Measurements from ENCODE around the gene NRCAM.

Gene NRCAM

DNA sequence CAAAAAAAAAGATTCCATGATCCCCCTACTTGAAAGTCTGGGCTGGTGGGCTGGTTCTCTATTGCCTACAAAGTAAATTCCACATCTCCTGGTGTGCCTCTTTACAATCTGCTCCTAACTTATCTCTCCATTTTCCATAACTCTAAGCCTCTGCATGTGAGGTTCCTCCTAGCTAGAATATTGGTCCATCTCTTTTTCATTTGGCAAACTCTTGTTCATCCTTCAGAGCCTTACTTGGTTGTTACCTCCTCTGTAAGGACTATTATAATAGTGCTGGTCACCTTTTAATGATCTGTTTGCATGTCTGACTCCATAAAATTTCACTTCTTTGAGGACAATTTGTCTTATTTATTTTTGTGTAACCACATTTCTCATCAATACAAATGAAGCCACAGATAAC lies 1.6 kb upstream of the NRCAM start:
- DNase-seq, result no peak

DNA sequence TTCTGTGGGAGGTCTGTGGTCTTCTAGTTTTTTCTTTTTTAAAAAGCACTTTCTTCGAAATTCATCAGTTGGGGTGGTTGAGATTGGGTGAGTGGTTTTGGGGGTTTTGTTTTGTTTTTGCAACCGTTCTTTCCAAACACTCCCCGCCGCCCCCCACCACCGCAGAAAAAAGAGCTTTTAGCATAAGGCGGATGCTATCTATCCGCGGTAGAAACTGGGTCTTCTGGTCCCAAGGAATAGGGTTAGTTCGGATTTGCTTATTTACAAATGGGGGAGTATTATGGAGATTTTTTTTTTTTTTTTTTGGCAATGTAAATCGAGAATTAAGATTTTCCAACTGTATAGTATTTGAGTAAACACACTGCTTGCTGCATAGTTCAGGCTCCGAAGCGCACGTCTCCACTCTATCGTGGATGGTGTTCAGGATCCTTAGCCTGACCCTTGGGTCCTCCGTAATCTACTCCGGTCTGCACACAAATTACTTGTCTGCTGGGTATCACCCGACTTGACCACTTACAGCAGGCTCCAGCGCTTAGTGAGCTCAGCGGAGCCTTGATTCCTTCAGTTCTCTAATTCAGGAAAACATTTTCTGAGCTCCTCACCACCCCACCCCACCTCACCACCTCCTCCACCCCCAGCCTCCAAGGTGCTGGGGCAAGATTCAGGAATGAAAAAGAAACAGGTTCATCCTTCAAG lies 757 bp upstream of the NRCAM start:
- DNase-seq, result no peak

- no peak for DNase-seq
Observed at GRCh38 chr7:108455551-108455997, 662 bp downstream of the NRCAM start.

DNA sequence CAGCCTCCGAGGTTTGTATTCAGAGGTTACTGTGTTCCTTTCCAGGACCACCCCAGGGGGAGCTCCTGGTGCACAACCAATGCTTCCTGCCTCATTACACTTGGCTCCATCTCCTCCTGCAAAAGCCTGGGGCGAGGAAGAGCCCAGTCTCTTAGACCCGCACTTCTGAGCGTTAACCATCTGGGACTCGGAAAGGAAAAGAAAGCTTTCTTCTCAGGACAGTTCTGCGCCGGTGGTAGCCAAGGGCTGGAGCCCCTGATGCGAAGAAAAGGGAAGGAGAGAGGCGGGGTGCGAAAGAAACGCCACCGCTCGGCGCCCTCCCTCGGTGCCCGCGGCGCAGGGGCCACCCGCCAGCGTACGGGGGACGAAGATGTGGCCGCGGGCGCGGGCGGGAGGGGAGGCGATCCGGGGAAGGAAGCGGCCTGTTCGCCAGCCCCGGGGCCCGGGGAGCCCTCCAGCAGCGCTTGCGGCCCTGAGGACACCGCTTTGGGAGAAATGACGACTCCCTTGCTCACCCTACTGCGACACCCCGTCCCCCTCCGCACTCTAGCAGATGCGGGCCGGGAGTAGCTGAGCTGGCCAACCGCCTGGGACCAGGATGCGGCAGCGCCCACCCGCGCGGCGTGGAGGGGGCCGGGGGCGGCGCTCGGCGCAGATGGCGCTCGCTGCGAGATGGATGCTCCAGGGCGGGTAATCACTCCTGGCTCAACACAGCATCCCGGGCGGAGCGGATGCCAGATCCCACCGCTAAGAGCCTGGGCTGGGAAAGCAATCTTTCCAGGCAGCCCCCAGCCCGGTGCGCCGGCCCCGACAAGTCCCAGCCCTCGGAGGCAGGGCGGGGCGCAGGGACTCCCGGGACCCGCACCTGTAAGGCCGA lies 1.3 kb downstream of the NRCAM start:
- no peak for DNase-seq

DNA sequence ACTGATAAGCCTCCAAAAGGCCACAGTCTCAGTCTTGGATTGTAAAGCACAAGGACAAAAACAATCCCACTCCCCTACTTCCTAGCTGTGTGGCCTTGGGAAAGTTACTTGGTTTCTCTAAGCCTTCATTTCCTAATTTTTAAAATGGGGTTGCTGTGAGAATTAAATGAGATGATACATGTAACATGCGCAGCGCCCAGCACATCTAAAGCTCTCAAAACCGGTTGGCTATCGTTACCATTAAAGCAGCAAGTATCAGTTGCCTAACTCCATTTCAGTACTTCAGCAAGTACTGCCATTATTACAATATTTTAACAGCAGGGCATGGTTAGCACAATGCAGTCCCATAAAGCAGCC lies 1.9 kb downstream of the NRCAM start:
- no peak for DNase-seq

- no peak for DNase-seq
Observed at GRCh38 chr7:108453320-108453719, 2.9 kb downstream of the NRCAM start.

DNA sequence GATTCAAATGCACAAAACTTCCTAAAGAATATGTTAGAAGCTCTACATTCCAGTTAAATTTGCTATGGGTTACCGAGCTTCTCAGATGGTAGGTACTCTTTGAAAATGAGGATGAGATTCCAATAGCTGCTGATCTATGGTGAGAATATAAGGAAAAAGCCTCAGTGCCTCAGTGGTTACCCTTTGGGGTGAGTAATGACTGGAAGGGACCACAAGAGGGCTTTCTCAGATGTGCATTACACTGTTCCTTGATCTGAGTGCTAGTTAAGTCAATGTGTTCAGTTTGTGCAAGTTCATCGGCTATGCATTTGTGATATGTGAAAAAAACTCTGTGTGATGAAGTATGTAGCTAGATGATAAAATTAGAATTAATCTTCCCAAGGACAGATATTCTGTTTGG lies 3.5 kb downstream of the NRCAM start:
- no peak for DNase-seq

DNA sequence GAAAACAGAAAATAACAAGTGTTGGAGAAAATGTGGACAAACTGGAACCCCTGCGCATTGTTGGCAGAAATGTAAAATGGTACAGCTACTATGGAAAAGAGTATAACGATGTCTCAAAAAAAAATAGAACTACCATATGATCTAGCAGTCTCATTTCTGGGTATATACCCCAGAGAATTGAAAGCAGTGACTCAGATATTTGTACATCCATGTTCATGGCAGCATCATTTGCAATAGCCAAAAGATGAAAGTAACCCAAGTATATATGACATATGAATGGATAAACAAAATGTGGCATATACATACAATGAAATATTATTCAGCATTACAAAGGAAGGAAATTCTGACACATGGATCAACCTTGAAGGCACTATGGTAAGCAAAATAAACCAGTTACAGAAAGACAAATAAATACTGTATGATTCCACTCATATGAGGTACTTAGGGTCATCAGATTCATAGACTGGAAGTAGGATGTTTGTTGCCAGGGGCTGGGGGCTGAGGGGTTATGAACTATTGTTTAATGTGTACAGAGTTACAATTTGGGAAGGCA lies 4.9 kb downstream of the NRCAM start:
- no peak for DNase-seq

DNA sequence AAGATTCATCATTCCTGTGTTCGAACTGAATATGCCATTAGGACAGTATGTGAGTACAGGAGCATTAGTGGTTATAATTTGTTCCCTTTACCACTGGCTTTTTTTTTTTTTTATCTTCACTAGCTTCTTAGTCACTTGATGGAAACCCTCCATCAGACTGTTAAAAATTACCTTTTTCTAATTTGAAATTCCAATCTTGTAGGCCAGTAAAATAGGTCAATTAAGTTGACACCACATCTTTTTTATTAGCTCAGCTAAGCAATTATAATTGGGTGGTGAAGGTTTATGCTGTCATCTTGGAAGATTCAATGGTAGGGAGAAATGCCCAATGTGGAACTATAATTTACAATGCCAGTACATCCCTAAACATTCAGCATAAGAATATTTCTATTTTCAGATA lies 6.1 kb downstream of the NRCAM start:
- DNase-seq, result no peak

DNA sequence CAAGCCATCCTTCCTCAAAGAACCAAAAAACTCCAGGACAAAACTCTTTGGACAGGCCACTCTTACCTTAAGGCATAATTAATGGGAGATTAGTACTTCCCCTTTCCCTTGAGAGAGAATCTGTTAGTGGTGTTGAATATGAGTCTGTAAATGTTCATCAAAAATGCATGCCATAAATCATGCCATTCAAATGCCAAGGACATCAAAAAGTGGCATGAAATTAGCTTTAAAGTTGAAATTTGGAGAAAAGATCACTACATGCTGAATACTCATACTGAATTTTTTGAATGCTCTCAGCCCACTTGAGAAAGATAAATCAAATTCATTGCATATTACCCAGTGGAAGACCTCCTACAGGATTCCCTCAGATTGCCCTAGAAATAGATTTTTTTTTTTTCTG lies 6.7 kb downstream of the NRCAM start:
- no peak for DNase-seq

GRCh38 chr7:108448584-108449505 lies 7.4 kb downstream of the NRCAM start:
- DNase-seq, result no peak

DNA sequence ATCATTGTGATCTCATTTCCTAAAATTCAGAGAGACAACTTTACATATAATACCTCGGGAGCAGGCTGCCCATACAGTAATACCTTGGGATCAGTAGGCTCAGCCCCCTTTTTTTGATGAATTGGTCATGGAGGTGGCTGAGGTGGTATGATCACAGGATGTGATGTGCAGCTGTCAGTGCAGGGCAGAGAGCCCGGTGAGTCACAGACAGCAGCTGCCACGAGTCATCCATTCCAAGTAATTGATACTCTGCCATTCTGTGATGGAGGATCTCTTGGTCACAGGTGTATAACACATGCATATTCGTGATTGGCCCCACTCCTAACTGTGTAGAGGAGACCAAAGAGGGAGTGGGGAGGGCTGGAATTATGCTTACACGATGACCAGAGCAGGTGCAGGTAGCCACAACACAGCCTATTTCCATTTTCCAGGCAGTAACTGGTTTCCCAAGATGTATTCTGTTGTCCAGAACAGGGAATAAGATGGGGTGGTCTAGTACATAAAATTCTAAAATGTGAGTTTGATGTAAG lies 14.1 kb downstream of the NRCAM start:
- no peak for DNase-seq

DNA sequence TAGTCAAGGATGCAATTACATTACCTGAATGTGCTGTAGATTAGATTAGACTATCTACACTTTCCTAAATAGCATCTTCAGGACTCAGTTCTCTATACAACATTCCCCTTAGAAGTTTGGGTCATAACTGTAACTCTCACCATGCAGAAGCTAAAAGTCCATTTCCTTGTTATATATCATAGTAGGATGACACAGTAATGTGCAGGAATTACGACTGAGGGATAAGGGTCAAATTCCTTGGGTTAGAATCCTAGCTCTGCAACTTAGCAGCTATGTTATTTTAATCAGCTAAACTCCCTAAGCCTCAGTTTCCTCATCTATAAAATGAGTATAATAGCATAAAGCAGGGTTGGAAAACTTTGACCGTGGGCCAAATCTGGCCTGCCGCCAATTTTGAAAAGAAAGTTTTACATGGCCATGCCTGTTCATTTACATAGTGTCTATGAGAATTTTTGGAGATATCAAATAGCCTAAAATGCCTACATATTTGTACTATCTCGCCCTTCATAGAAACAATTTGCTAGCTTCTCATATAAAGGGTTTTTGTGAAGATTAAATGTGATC lies 14.8 kb downstream of the NRCAM start:
- DNase-seq, result no peak

DNA sequence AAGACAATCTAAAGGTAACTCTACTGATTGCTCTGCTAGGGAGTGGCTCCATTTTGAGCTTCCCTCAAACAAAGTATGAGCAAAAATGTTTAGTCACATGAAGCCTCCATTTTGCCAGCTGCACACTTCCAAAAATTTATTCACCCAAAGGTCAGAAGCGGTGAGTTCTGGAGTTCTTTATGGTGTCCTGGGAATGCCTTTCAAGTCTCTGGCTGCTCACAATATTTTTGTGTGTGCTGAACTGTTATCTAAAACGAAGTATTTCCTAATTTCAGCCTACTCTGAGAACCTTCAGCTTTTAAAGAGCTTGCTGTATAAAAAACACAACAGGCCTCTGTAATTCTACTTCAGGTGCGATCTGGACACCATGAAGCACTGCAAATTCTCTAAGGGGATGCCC lies 15.6 kb downstream of the NRCAM start:
- no peak for DNase-seq

DNA sequence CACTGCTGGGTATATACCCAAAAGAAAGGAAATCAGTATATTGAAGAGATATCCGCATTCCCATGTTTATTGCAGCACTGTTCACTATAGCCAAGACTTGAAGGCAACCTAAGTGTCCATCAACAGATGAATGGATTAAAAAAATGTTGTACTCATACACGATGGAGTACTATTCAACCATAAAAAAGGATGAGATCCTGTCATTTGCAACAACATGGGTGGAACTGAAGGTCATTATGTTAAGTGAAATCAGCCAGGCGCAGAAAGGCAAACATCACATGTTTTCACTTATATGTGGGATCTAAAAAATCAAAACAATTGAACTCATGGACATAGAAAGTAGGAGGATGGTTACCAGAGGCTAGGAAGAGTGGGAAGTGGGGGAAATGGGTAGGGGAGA lies 19.3 kb downstream of the NRCAM start:
- no peak for DNase-seq

- no peak for DNase-seq
Observed at GRCh38 chr7:108434010-108434409, 22.2 kb downstream of the NRCAM start.

DNA sequence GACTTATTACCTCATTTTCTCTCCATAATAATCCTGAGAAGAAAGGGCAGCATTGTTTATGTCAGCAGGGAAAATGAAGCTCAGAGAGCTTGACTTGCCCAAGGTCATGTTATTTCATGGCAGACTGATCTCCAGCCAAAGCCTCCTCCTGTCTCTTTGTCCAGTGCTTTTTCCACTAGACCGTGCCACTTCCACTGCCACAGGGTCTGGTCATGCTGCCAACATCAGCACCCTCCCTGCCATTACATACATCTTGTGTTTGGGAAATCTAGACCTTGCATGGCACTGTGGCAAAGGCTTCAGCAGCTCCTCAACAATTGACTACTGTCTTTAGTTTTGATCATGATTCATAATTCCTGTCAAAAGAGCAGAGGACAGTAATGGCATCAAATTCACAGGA lies 25.1 kb downstream of the NRCAM start:
- DNase-seq, result no peak

DNA sequence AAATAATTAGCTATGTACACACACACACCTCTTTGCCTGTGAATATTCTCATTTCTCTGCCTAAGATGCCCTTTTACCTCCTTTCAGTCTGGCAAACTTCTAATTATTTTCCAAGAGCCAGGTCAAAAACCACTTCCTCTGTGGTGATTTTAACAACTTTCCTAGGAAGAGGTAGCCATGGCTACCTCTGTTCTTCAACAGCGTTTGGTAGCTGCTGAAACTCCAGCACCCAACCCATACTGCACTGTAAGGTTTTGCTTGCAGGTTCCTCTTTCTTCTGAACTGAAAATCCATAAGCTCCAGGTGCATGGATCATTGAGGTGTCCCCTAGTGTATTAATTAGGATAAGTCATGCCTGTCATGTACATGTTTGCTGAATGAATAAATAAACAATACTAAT lies 25.6 kb downstream of the NRCAM start:
- DNase-seq, result no peak

DNA sequence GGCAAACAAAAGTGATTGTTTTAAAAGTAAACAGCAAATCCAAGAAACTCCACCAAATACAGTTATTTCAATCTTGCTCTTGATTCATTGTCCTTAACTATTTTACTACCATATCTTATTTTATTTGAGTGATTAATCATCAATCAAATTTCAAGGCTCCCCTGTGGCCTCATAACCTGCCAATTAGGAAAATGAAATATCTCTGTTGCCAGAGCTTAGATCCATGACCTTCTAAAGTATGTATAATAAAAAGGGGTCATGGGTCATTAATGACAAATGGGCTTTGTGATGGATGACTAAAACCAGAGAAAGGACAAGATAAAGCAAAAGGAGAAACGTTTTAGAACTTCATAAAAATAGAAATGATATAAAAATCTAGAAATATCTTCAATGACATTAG lies 28.5 kb downstream of the NRCAM start:
- no peak for DNase-seq

DNA sequence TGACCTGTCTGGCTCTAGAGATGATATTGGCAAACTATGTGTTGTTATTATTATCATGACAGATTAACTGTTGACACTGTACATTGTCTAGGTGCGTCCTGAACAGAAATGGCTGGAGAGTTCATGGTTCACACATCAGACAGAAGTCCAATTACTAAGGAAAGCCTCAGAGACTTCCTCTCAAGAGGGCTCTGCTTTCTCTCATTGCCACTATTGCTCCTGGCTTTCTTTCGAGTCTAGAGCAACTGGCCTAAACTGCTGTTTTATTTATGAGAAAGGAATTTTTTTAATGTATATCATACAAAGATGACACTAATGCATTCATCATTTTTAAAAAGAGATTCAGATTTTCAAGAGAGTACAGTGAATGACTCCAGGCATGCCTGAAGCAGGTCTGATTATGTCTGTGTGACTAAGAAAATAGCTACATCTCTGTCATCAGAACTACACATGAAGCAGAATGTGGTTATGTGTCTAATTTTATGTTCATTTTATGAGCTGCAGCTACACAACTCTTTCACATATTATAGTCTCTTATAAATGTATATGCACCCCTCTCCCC lies 30.4 kb downstream of the NRCAM start:
- DNase-seq, result no peak

GRCh38 chr7:108424013-108424412 lies 32.2 kb downstream of the NRCAM start:
- no peak for DNase-seq

Measured in effector CD8-positive, alpha-beta T cell (primary cell).